ENCODE results near the gene B3GNT9. TPM values are rescaled to one million over a fixed set of nuclear protein-coding genes. Genes with fewer than 3 reads are reported as not detected.

The B3GNT9 gene
- polyA plus RNA-seq, 1 of the 3 experiments (the other 2 are of a cell fraction): 9.9 TPM

- ChIA-PET CTCF (interaction anchor here (1.0 kb wide), 1 partner anchor 305 kb away, joined by 4 read pairs; no protein-coding TSS in a partner anchor), POLR2A (interaction anchor here (1.4 kb wide), 1 partner anchor 8 kb away, joined by 4 read pairs; no protein-coding TSS in a partner anchor)
- peaks cover 24% of the 10 kb centered on the region for H3F3A ChIP-seq (replicated peaks; ENCODE audit: insufficient read depth)
- no peak overlapping the region for H3K27ac ChIP-seq (ENCODE audit: low read depth in 2 of 2, low read length in 1 of 2)
- H3K9ac ChIP-seq: no peak overlapping the region
- H3K9me2 ChIP-seq: no peaks in the 10 kb centered on the region
- no peak overlapping the region for H3K4me3 ChIP-seq (ENCODE audit: low read depth in 2 of 2, low read length in 1 of 2)
- no peaks in the 10 kb centered on the region for H3K27me3 ChIP-seq (ENCODE audit: insufficient read depth)
- WGBS (ENCODE audit: low lambda C conversion rate): 100% methylated on average over 1 of the region's 8 CpGs
- no peak overlapping the region for H3K4me2 ChIP-seq
- TF ChIP-seq FOXM1 (IDR thresholded peaks at IDR 0.05; ENCODE audit: low read depth) (no peak), EP300 (IDR thresholded peaks at IDR 0.05; ENCODE audit: borderline replicate concordance in 1 of 2, low read depth in 1 of 2, low read length in 1 of 2) (no peak), MEF2A (IDR thresholded peaks at IDR 0.05; ENCODE audit: borderline replicate concordance, low read depth) (no peak), EZH2phosphoT487 (IDR thresholded peaks at IDR 0.05; ENCODE audit: borderline replicate concordance, low read depth) (no peak), TAF1 (IDR thresholded peaks at IDR 0.05; ENCODE audit: borderline replicate concordance, low read depth, low read length) (no peak), POLR2AphosphoS5 (IDR thresholded peaks at IDR 0.05; ENCODE audit: low read depth, low read length) (no peak), SMC3 (IDR thresholded peaks at IDR 0.05; ENCODE audit: low read depth, low read length) (no peak)
- DNase-seq: no peak
- H3K79me2 ChIP-seq (ENCODE audit: insufficient read depth): peaks cover 12% of the 10 kb centered on the region; the same call in 1 of the 2 replicates
- H3K36me3 ChIP-seq (replicated peaks in 1 of 2; ENCODE audit: control insufficient read depth in 1 of 2, insufficient read depth in 2 of 2, low read length in 1 of 2): peaks cover 25 to 74% of the 10 kb centered on the region in 2 experiments
- no peak overlapping the region for H2AFZ ChIP-seq (ENCODE audit: low read depth)
- no peaks in the 10 kb centered on the region for H3K9me3 ChIP-seq
- H3K4me1 ChIP-seq (ENCODE audit: control insufficient read depth in 1 of 2, insufficient read depth in 2 of 2, low read depth in 1 of 2, low read length in 1 of 2): no peaks in the 10 kb centered on the region; a peak in 1 of 4 replicates
- no peaks in the 10 kb centered on the region for H4K20me1 ChIP-seq (ENCODE audit: insufficient read depth)
Observed at GRCh38 chr16:67200491-67200890, 49.7 kb upstream of the B3GNT9 start.

- Histone ChIP-seq H3K27me3 (ENCODE audit: insufficient read depth) (no peaks in the 10 kb centered on the region), H3K79me2 (ENCODE audit: insufficient read depth) (peaks cover 19% of the 10 kb centered on the region; the same call in 1 of the 2 replicates), H3K9me3 (no peaks in the 10 kb centered on the region), H3K36me3 (replicated peaks in 1 of 2; ENCODE audit: control insufficient read depth in 1 of 2, insufficient read depth in 2 of 2, low read length in 1 of 2) (peaks cover 32 to 79% of the 10 kb centered on the region in 2 experiments), H3K9ac (no peak overlapping the region), H3K4me3 (ENCODE audit: low read depth in 2 of 2, low read length in 1 of 2) (no peak overlapping the region), H3K4me2 (no peak overlapping the region), H4K20me1 (ENCODE audit: insufficient read depth) (no peaks in the 10 kb centered on the region), H3K4me1 (ENCODE audit: control insufficient read depth in 1 of 2, insufficient read depth in 2 of 2, low read depth in 1 of 2, low read length in 1 of 2) (peaks cover 0 to under 1% of the 10 kb centered on the region in 2 experiments; a peak in 1 of 4 replicates), H3F3A (replicated peaks; ENCODE audit: insufficient read depth) (peaks cover 29% of the 10 kb centered on the region), H3K27ac (ENCODE audit: low read depth in 2 of 2, low read length in 1 of 2) (no peak overlapping the region), H3K9me2 (no peaks in the 10 kb centered on the region), H2AFZ (ENCODE audit: low read depth) (no peak overlapping the region)
- TF ChIP-seq MXI1 (IDR thresholded peaks at IDR 0.05; ENCODE audit: low read depth, low read length): no peak
- DNase-seq: peak; percentile 61
- CTCF ChIA-PET: interaction anchor here (1.0 to 2.5 kb wide), 4 partner anchors 10 to 305 kb away, joined by 4 to 8 read pairs (median 4); partner anchors contain the start of genes KCTD19 and LRRC36
- 93% methylated on average over 20 of the region's 22 CpGs for WGBS (ENCODE audit: low lambda C conversion rate)
- POLR2A ChIA-PET: interaction anchor here (1.4 kb wide), 1 partner anchor 8 kb away, joined by 4 read pairs; no protein-coding TSS in a partner anchor
Observed at GRCh38 chr16:67199808-67200198, 49.0 kb upstream of the B3GNT9 start.

- Histone ChIP-seq H3K9ac (no peak within 1 kb of the TSS), H3F3A (replicated peaks; ENCODE audit: insufficient read depth) (peaks cover 31% of the 10 kb centered on the region), H4K20me1 (ENCODE audit: insufficient read depth) (peaks cover 1% of the 10 kb centered on the region), H3K4me3 (ENCODE audit: low read depth in 2 of 2, low read length in 1 of 2) (no peak within 1 kb of the TSS), H3K4me2 (no peak within 1 kb of the TSS), H3K4me1 (ENCODE audit: control insufficient read depth in 1 of 2, insufficient read depth in 2 of 2, low read depth in 1 of 2, low read length in 1 of 2) (peaks cover 0 to 4% of the 10 kb centered on the region in 2 experiments; a peak in 1 of 4 replicates), H3K27me3 (ENCODE audit: insufficient read depth) (no peaks in the 10 kb centered on the region), H3K36me3 (replicated peaks in 1 of 2; ENCODE audit: control insufficient read depth in 1 of 2, insufficient read depth in 2 of 2, low read length in 1 of 2) (peaks cover 34 to 84% of the 10 kb centered on the region in 2 experiments), H3K9me3 (no peaks in the 10 kb centered on the region), H2AFZ (ENCODE audit: low read depth) (no peak within 1 kb of the TSS), H3K9me2 (no peaks in the 10 kb centered on the region), H3K79me2 (ENCODE audit: insufficient read depth) (peaks cover 25% of the 10 kb centered on the region; the same call in 1 of the 2 replicates), H3K27ac (ENCODE audit: low read depth in 2 of 2, low read length in 1 of 2) (no peak within 1 kb of the TSS; a peak in 1 of 4 replicates)
- WGBS (ENCODE audit: low lambda C conversion rate): 93% methylated on average over 35 of the region's 61 CpGs
- ChIA-PET POLR2A (interaction anchor here (1.2 to 1.4 kb wide), 2 partner anchors 9 to 29 kb away, joined by 3 to 4 read pairs; partner anchors contain the start of gene NOL3), CTCF (interaction anchor here (1.0 to 2.5 kb wide), 5 partner anchors 11 to 304 kb away, joined by 3 to 8 read pairs (median 4); partner anchors contain the start of genes KCTD19 and LRRC36)
- DNase-seq: peak; percentile 72
- TF ChIP-seq RFX5 (IDR thresholded peaks at IDR 0.05; ENCODE audit: low read length) (no peak), EZH2phosphoT487 (IDR thresholded peaks at IDR 0.05; ENCODE audit: borderline replicate concordance, low read depth) (no peak), MXI1 (IDR thresholded peaks at IDR 0.05; ENCODE audit: low read depth, low read length) (no peak), ELF1 (IDR thresholded peaks at IDR 0.05) (no peak), TEAD4 (IDR thresholded peaks at IDR 0.05; ENCODE audit: borderline replicate concordance, insufficient read depth) (no peak)
- TF ChIP-seq, protein P1, sequence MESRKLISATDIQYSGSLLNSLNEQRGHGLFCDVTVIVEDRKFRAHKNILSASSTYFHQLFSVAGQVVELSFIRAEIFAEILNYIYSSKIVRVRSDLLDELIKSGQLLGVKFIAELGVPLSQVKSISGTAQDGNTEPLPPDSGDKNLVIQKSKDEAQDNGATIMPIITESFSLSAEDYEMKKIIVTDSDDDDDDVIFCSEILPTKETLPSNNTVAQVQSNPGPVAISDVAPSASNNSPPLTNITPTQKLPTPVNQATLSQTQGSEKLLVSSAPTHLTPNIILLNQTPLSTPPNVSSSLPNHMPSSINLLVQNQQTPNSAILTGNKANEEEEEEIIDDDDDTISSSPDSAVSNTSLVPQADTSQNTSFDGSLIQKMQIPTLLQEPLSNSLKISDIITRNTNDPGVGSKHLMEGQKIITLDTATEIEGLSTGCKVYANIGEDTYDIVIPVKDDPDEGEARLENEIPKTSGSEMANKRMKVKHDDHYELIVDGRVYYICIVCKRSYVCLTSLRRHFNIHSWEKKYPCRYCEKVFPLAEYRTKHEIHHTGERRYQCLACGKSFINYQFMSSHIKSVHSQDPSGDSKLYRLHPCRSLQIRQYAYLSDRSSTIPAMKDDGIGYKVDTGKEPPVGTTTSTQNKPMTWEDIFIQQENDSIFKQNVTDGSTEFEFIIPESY (IDR thresholded peaks at IDR 0.05; ENCODE audit: borderline replicate concordance, low read depth): no peak
- TF ChIP-seq, protein P2, sequence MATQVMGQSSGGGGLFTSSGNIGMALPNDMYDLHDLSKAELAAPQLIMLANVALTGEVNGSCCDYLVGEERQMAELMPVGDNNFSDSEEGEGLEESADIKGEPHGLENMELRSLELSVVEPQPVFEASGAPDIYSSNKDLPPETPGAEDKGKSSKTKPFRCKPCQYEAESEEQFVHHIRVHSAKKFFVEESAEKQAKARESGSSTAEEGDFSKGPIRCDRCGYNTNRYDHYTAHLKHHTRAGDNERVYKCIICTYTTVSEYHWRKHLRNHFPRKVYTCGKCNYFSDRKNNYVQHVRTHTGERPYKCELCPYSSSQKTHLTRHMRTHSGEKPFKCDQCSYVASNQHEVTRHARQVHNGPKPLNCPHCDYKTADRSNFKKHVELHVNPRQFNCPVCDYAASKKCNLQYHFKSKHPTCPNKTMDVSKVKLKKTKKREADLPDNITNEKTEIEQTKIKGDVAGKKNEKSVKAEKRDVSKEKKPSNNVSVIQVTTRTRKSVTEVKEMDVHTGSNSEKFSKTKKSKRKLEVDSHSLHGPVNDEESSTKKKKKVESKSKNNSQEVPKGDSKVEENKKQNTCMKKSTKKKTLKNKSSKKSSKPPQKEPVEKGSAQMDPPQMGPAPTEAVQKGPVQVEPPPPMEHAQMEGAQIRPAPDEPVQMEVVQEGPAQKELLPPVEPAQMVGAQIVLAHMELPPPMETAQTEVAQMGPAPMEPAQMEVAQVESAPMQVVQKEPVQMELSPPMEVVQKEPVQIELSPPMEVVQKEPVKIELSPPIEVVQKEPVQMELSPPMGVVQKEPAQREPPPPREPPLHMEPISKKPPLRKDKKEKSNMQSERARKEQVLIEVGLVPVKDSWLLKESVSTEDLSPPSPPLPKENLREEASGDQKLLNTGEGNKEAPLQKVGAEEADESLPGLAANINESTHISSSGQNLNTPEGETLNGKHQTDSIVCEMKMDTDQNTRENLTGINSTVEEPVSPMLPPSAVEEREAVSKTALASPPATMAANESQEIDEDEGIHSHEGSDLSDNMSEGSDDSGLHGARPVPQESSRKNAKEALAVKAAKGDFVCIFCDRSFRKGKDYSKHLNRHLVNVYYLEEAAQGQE (IDR thresholded peaks at IDR 0.05; ENCODE audit: low read depth, low read length): no peak
Observed at GRCh38 chr16:67199011-67199807, 48.4 kb upstream of the B3GNT9 start, which contains the start of gene ELMO3. ELMO3 (plus strand) TSS chr16:67199131; CDS start chr16:67199327, 196 bp downstream.

All from SK-N-SH (cell line).